DLD1 (cell line): ENCODE measurements around the gene PTN.
"Not testable (repeated sequence)": the region's sequence is repeated elsewhere in the genome, so short reads cannot be mapped to it uniquely, and the experiment has no call there.

Experiments
- in situ Hi-C: cut with HindIII; loops from 2 replicates; pipeline ENCODE4 v1.10.0; 2017; ENCODE audit warnings: low sequenced_read_pairs

The PTN gene

GRCh38 chr7:137181619-137182018, 161.9 kb downstream of the PTN start:
- in situ Hi-C loops = not testable (repeated sequence)
